Sigmoid colon (tissue), 4 donors: ENCODE measurements around the gene CROCC.

Source experiments
- CTCF ChIP-seq, 4 experiments: fragments of 450-650 bp in 3 of 4; fragments of 200-600 bp in 1 of 4; IDR thresholded peaks; one replicate each; pipeline ENCODE4 v1.5.1; 2016 to 2019; ENCODE audit warnings: antibody characterized with exemption in 4 of 4, mild to moderate bottlenecking in 3 of 4, moderate library complexity in 2 of 4
- POLR2A ChIP-seq, 2 donors: fragments of 450-650 bp; IDR thresholded peaks; one replicate each; pipeline ENCODE4 v1.6.1; 2016; ENCODE audit warnings: antibody characterized with exemption in 2 of 2, mild to moderate bottlenecking in 2 of 2, moderate library complexity in 2 of 2
- POLR2AphosphoS5 ChIP-seq, 4 donors: sonication (generic); formaldehyde crosslinking; IDR thresholded peaks; one replicate each; pipeline ENCODE4 v1.6.1; 2017; ENCODE audit warnings: antibody characterized with exemption in 4 of 4

GRCh38 chr1:16978139-16978538 is 56.4 kb downstream of the CROCC start:
- TF ChIP-seq POLR2A (IDR thresholded peaks at IDR 0.05) (no peak), CTCF (IDR thresholded peaks at IDR 0.05) (no peak), POLR2AphosphoS5 (IDR thresholded peaks at IDR 0.05) (no peak)
